OCI-LY1 (cell line): ENCODE data around the gene KIF16B.

Experiments used
- H2AFZ ChIP-seq: fragments of 200-600 bp; sonication (generic), shearing (Covaris generic); 2 replicates; pipeline ENCODE4 v1.6.0; 2014; ENCODE audit warnings: antibody characterized with exemption, mild to moderate bottlenecking, low read length
- H3F3A ChIP-seq: fragments of 200-600 bp; sonication (generic), shearing (Covaris generic); 2 replicates; pipeline ENCODE4 v1.6.0; 2014; ENCODE audit warnings: mild to moderate bottlenecking, antibody characterized with exemption, low read length, moderate library complexity; ENCODE audit not compliant: insufficient read depth
- H3K27ac ChIP-seq: fragments of 200-600 bp; sonication (generic); 2 replicates; pipeline ENCODE4 v1.5.1; 2014; ENCODE audit warnings: low read length, mixed run types, mild to moderate bottlenecking, low read depth; ENCODE audit not compliant: poor library complexity, severe bottlenecking
- H3K27me3 ChIP-seq: fragments of 200-600 bp; sonication (generic); 2 replicates; pipeline ENCODE4 v1.6.0; 2014; ENCODE audit warnings: antibody characterized with exemption, mild to moderate bottlenecking, low read length, moderate library complexity; ENCODE audit not compliant: insufficient read depth
- H3K36me3 ChIP-seq: fragments of 200-600 bp; sonication (generic); 2 replicates; pipeline ENCODE4 v1.6.1; 2014; ENCODE audit warnings: mild to moderate bottlenecking, antibody characterized with exemption, low read length, moderate library complexity, mixed read lengths; ENCODE audit not compliant: insufficient read depth
- H3K4me1 ChIP-seq: fragments of 200-600 bp; sonication (generic); 2 replicates; pipeline ENCODE4 v1.5.1; 2014; ENCODE audit warnings: mild to moderate bottlenecking, low read length, moderate library complexity; ENCODE audit not compliant: insufficient read depth, severe bottlenecking
- H3K4me2 ChIP-seq: fragments of 200-600 bp; sonication (generic), shearing (Covaris generic); 2 replicates; pipeline ENCODE4 v1.6.1; 2014; ENCODE audit warnings: low read length
- H3K4me3 ChIP-seq: fragments of 200-600 bp; sonication (generic); 2 replicates; pipeline ENCODE4 v1.5.1; 2014; ENCODE audit warnings: low read length, low read depth, mild to moderate bottlenecking, mixed read lengths; ENCODE audit not compliant: poor library complexity, severe bottlenecking
- H3K79me2 ChIP-seq: fragments of 200-600 bp; shearing (Covaris generic); 2 replicates; pipeline ENCODE4 v1.6.1; 2016; ENCODE audit warnings: mixed run types, low read length, mixed read lengths; ENCODE audit not compliant: insufficient read depth
- H3K9ac ChIP-seq: fragments of 200-600 bp; sonication (generic), shearing (Covaris generic); 2 replicates; pipeline ENCODE4 v1.6.1; 2014; ENCODE audit warnings: mild to moderate bottlenecking, low read length, mixed read lengths
- H3K9me2 ChIP-seq: fragments of 200-600 bp; sonication (generic), shearing (Covaris generic); 2 replicates; pipeline ENCODE4 v1.6.1; 2014; ENCODE audit warnings: low read depth, mild to moderate bottlenecking, low read length, mixed read lengths
- H3K9me3 ChIP-seq: fragments of 200-600 bp; shearing (Covaris generic); 2 replicates; pipeline ENCODE4 v1.6.1; 2014; ENCODE audit warnings: low read length, mixed read lengths
- H4K20me1 ChIP-seq: fragments of 200-600 bp; sonication (generic), shearing (Covaris generic); 2 replicates; pipeline ENCODE4 v1.6.0; 2016; ENCODE audit warnings: mild to moderate bottlenecking, low read length; ENCODE audit not compliant: insufficient read depth
- CTCF ChIP-seq: fragments of 200-600 bp; sonication (generic), shearing (Covaris generic); IDR thresholded peaks from 2 replicates; pipeline ENCODE4 v1.5.1; 2017; ENCODE audit warnings: mild to moderate bottlenecking, antibody characterized with exemption, low read length, moderate library complexity, mixed read lengths
- EZH2 ChIP-seq: fragments of 200-600 bp; sonication (generic), shearing (Covaris generic); IDR thresholded peaks from 2 replicates; pipeline ENCODE4 v1.8.0; 2017; ENCODE audit warnings: borderline replicate concordance, mixed run types, mild to moderate bottlenecking, antibody characterized with exemption, low read length, moderate library complexity, mixed read lengths

Gene KIF16B

GRCh38 chr20:16388731-16389130 is 184.5 kb downstream of the KIF16B start:
- Histone ChIP-seq H3F3A (no peaks in the 10 kb centered on the region), H3K4me3 (no peak overlapping the region), H3K4me2 (no peak overlapping the region), H3K79me2 (no peaks in the 10 kb centered on the region), H2AFZ (no peak overlapping the region), H3K4me1 (peaks cover 6% of the 10 kb centered on the region), H3K36me3 (no peaks in the 10 kb centered on the region), H3K9me3 (no peaks in the 10 kb centered on the region), H3K9ac (no peak overlapping the region), H3K27ac (no peak overlapping the region), H3K27me3 (no peaks in the 10 kb centered on the region), H4K20me1 (no peaks in the 10 kb centered on the region), H3K9me2 (no peaks in the 10 kb centered on the region)
- TF ChIP-seq CTCF (no peak), EZH2 (no peak)

GRCh38 chr20:16387666-16388065 is 185.6 kb downstream of the KIF16B start:
- H3F3A ChIP-seq: no peaks in the 10 kb centered on the region
- H3K36me3 ChIP-seq: no peaks in the 10 kb centered on the region
- H3K9me3 ChIP-seq: no peaks in the 10 kb centered on the region
- no peak overlapping the region for H2AFZ ChIP-seq
- no peak for TF ChIP-seq CTCF
- TF ChIP-seq EZH2: no peak
- H4K20me1 ChIP-seq: no peaks in the 10 kb centered on the region
- H3K27ac ChIP-seq: no peak overlapping the region
- H3K27me3 ChIP-seq: no peaks in the 10 kb centered on the region
- H3K79me2 ChIP-seq: no peaks in the 10 kb centered on the region
- H3K9me2 ChIP-seq: no peaks in the 10 kb centered on the region
- H3K4me3 ChIP-seq: no peak overlapping the region
- H3K4me1 ChIP-seq: peaks cover 5% of the 10 kb centered on the region
- H3K9ac ChIP-seq: no peak overlapping the region
- no peak overlapping the region for H3K4me2 ChIP-seq

- Histone ChIP-seq H3K4me2 (no peak overlapping the region), H3K9me3 (no peaks in the 10 kb centered on the region), H3K4me1 (no peaks in the 10 kb centered on the region), H3K36me3 (no peaks in the 10 kb centered on the region), H3K27me3 (no peaks in the 10 kb centered on the region), H3F3A (no peaks in the 10 kb centered on the region), H3K27ac (no peak overlapping the region), H3K79me2 (no peaks in the 10 kb centered on the region), H3K4me3 (no peak overlapping the region), H4K20me1 (no peaks in the 10 kb centered on the region), H2AFZ (no peak overlapping the region), H3K9me2 (no peaks in the 10 kb centered on the region), H3K9ac (no peak overlapping the region)
- TF ChIP-seq EZH2: no peak
- no peak for TF ChIP-seq CTCF
Measured at GRCh38 chr20:16385891-16386290, 187.4 kb downstream of the KIF16B start.
